HCT116 (cell line): ENCODE results near the gene DEXI. TPM values are rescaled to one million over a fixed set of nuclear protein-coding genes. Genes with fewer than 3 reads are reported as not detected.

ENCODE experiments used
- total RNA-seq: library from RNA; stranded (reverse); gene quantifications from one replicate; pipeline ENCODE4 v1.2.1, GENCODE V29; 2021; ENCODE audit not compliant: unreplicated experiment

DEXI gene
- total RNA-seq, 1 experiment from 2014 or later: 37.8 TPM

Other genes with a start within 250 kb of the DEXI start
- 0.37 TPM for gene TEKT5, start 247.5 kb downstream of the DEXI start, total RNA-seq
- gene NUBP1, start 198.6 kb downstream of the DEXI start, total RNA-seq: 31.5 TPM
- gene TVP23A, start 123.7 kb downstream of the DEXI start, total RNA-seq: not detected
- gene CIITA, start 65.3 kb downstream of the DEXI start, total RNA-seq: 0.25 TPM
- gene CLEC16A, start 2.1 kb upstream of the DEXI start, total RNA-seq: 18.0 TPM